Mesodermal cell (in vitro differentiated cells): ENCODE results near the gene SULT2A1.
"Not testable (repeated sequence)": the region's sequence is repeated elsewhere in the genome, so short reads cannot be mapped to it uniquely, and the experiment has no call there.

Experiments
- H3K27ac ChIP-seq: 2 replicates; pipeline ENCODE4 v1.7.0; 2013; ENCODE audit warnings: mild to moderate bottlenecking, low read depth, low read length, moderate library complexity; ENCODE audit not compliant: severe bottlenecking
- H3K36me3 ChIP-seq: 2 replicates; pipeline ENCODE4 v1.7.1; 2013; ENCODE audit warnings: mild to moderate bottlenecking, low read length, moderate library complexity; ENCODE audit not compliant: control insufficient read depth, insufficient read depth
- H3K4me1 ChIP-seq: one replicate; pipeline ENCODE4 v1.7.1; 2013; ENCODE audit warnings: mild to moderate bottlenecking, low read length; ENCODE audit not compliant: insufficient read depth, control insufficient read depth, poor library complexity, severe bottlenecking
- H3K4me3 ChIP-seq: 2 replicates; pipeline ENCODE4 v1.7.0; 2013; ENCODE audit warnings: low read length, control low read depth, mild to moderate bottlenecking; ENCODE audit not compliant: insufficient read depth, poor library complexity, severe bottlenecking; ENCODE audit errors: extremely low read depth
- H3K9me3 ChIP-seq: 2 replicates; pipeline ENCODE4 v1.7.1; 2013; ENCODE audit warnings: mild to moderate bottlenecking, low read length, moderate library complexity; ENCODE audit not compliant: control insufficient read depth
- WGBS, 2 experiments: methylation state at CpG; one replicate each; pipeline ENCODE4 v1.1.5; 2013; ENCODE audit warnings: missing lambda C conversion rate in 2 of 2; ENCODE audit not compliant: insufficient coverage in 2 of 2; 5-methylcytosine and 5-hydroxymethylcytosine counted together

Gene SULT2A1

GRCh38 chr19:47891923-47892666, 6.0 kb upstream of the SULT2A1 start:
- H3K4me1 ChIP-seq: peaks cover 4% of the 10 kb centered on the region
- H3K4me3 ChIP-seq: no peak overlapping the region
- peak overlapping the region; percentile 46 for H3K27ac ChIP-seq
- H3K36me3 ChIP-seq: no peaks in the 10 kb centered on the region
- H3K9me3 ChIP-seq: peaks cover 12% of the 10 kb centered on the region
- 78 to 89% methylated on average over 4 to 5 of the region's 7 CpGs for WGBS, 2 experiments

- peaks cover 4% of the 10 kb centered on the region for H3K4me1 ChIP-seq
- 50% methylated on average over 1 of the region's 2 CpGs; no CpG with 5 or more reads in 1 of the 2 experiments for WGBS, 2 experiments
- peaks cover 12% of the 10 kb centered on the region for H3K9me3 ChIP-seq
- no peaks in the 10 kb centered on the region for H3K36me3 ChIP-seq
- no peak overlapping the region for H3K4me3 ChIP-seq
- peak overlapping the region; percentile 46 for H3K27ac ChIP-seq
Observed at GRCh38 chr19:47891622-47891922, 5.5 kb upstream of the SULT2A1 start.

- H3K36me3 ChIP-seq: no peaks in the 10 kb centered on the region
- peaks cover 4% of the 10 kb centered on the region for H3K4me1 ChIP-seq
- 85 to 87% methylated on average over 5 of the region's 7 CpGs for WGBS, 2 experiments
- peaks cover 12% of the 10 kb centered on the region for H3K9me3 ChIP-seq
- H3K27ac ChIP-seq: no peak overlapping the region
- H3K4me3 ChIP-seq: no peak overlapping the region
Observed at GRCh38 chr19:47890865-47891621, 4.9 kb upstream of the SULT2A1 start.

GRCh38 chr19:47885067-47885463, 1.1 kb downstream of the SULT2A1 start:
- WGBS, 2 experiments: 86 to 90% methylated on average over 3 to 4 of the region's 5 CpGs
- no peaks in the 10 kb centered on the region for H3K36me3 ChIP-seq
- no peaks in the 10 kb centered on the region for H3K4me1 ChIP-seq
- H3K4me3 ChIP-seq: no peak overlapping the region
- no peaks in the 10 kb centered on the region for H3K9me3 ChIP-seq
- no peak overlapping the region for H3K27ac ChIP-seq

GRCh38 chr19:47882890-47883289, 3.2 kb downstream of the SULT2A1 start:
- no peaks in the 10 kb centered on the region for H3K9me3 ChIP-seq
- no peak overlapping the region for H3K4me3 ChIP-seq
- no peaks in the 10 kb centered on the region for H3K4me1 ChIP-seq
- 88% methylated on average over 1 of the region's 3 CpGs; no CpG with 5 or more reads in 1 of the 2 experiments for WGBS, 2 experiments
- no peak overlapping the region for H3K27ac ChIP-seq
- H3K36me3 ChIP-seq: no peaks in the 10 kb centered on the region

- Histone ChIP-seq H3K36me3 (no peaks in the 10 kb centered on the region), H3K4me3 (no peak overlapping the region), H3K4me1 (no peaks in the 10 kb centered on the region), H3K27ac (no peak overlapping the region), H3K9me3 (no peaks in the 10 kb centered on the region)
- WGBS, 2 experiments: 100% methylated on average over 1 of the region's 5 CpGs
Observed at GRCh38 chr19:47881757-47882156, 4.4 kb downstream of the SULT2A1 start.

GRCh38 chr19:47879385-47879784, 6.7 kb downstream of the SULT2A1 start:
- H3K27ac ChIP-seq, H3K36me3 ChIP-seq, H3K9me3 ChIP-seq, H3K4me3 ChIP-seq, H3K4me1 ChIP-seq: not testable (repeated sequence)
- no CpG with 5 or more reads among the region's 4 CpGs for WGBS, 2 experiments

- Histone ChIP-seq H3K36me3 (no peaks in the 10 kb centered on the region), H3K27ac (no peak overlapping the region), H3K4me3 (no peak overlapping the region), H3K9me3 (no peaks in the 10 kb centered on the region), H3K4me1 (no peaks in the 10 kb centered on the region)
- no CpG with 5 or more reads among the region's 4 CpGs for WGBS, 2 experiments
Observed at GRCh38 chr19:47878906-47879305, 7.2 kb downstream of the SULT2A1 start.

GRCh38 chr19:47865166-47865565, 20.9 kb downstream of the SULT2A1 start:
- no peaks in the 10 kb centered on the region for H3K4me1 ChIP-seq
- no peak overlapping the region for H3K27ac ChIP-seq
- H3K4me3 ChIP-seq: no peak overlapping the region
- H3K36me3 ChIP-seq: no peaks in the 10 kb centered on the region
- WGBS, 2 experiments: 89 to 94% methylated on average over 7 to 9 of the region's 10 CpGs
- H3K9me3 ChIP-seq: no peaks in the 10 kb centered on the region

GRCh38 chr19:47863514-47863936, 22.6 kb downstream of the SULT2A1 start:
- H3K4me1 ChIP-seq: no peaks in the 10 kb centered on the region
- H3K27ac ChIP-seq: peak overlapping the region; percentile 59
- no peaks in the 10 kb centered on the region for H3K36me3 ChIP-seq
- no peak overlapping the region for H3K4me3 ChIP-seq
- no peaks in the 10 kb centered on the region for H3K9me3 ChIP-seq
- 16% methylated on average over 7 to 8 of the region's 14 CpGs for WGBS, 2 experiments

GRCh38 chr19:47861630-47862029, 24.5 kb downstream of the SULT2A1 start:
- no peaks in the 10 kb centered on the region for H3K36me3 ChIP-seq
- WGBS, 2 experiments: 96 to 100% methylated on average over 2 to 3 of the region's 5 CpGs
- no peaks in the 10 kb centered on the region for H3K9me3 ChIP-seq
- no peak overlapping the region for H3K27ac ChIP-seq
- H3K4me1 ChIP-seq: no peaks in the 10 kb centered on the region
- H3K4me3 ChIP-seq: no peak overlapping the region
